GM19467 (cell line): Measurements from ENCODE around the gene OR52E5.

ENCODE experiments used
- ATAC-seq: cut with Tn5 transposase; IDR thresholded peaks from one replicate; pipeline ENCODE4 v1.9.1; 2021; ENCODE audit warnings: mild to moderate bottlenecking, moderate library complexity; ENCODE audit not compliant: unreplicated experiment

The OR52E5 gene

GRCh38 chr11:5932671-5933070 is 39.7 kb downstream of the OR52E5 start:
- no peak for ATAC-seq

GRCh38 chr11:5933116-5933515 is 40.1 kb downstream of the OR52E5 start:
- ATAC-seq, result no peak

- no peak for ATAC-seq
Observed at GRCh38 chr11:5937868-5938602, 45.0 kb downstream of the OR52E5 start.

- ATAC-seq, result no peak
Observed at GRCh38 chr11:5938603-5938965, 45.6 kb downstream of the OR52E5 start.

- no peak for ATAC-seq
Observed at GRCh38 chr11:5940748-5941147, 47.7 kb downstream of the OR52E5 start.

- ATAC-seq, result no peak
Observed at GRCh38 chr11:5941951-5942350, 48.9 kb downstream of the OR52E5 start, which contains the start of gene OR56A3. Gene OR56A3, plus strand, starts transcription at chr11:5942251. Its CDS starts 5,096 bp downstream, at chr11:5947347.
